ENCODE results near the gene MAP2K6.
"Not testable (repeated sequence)": the region's sequence is repeated elsewhere in the genome, so short reads cannot be mapped to it uniquely, and the experiment has no call there.

MAP2K6 gene

DNA sequence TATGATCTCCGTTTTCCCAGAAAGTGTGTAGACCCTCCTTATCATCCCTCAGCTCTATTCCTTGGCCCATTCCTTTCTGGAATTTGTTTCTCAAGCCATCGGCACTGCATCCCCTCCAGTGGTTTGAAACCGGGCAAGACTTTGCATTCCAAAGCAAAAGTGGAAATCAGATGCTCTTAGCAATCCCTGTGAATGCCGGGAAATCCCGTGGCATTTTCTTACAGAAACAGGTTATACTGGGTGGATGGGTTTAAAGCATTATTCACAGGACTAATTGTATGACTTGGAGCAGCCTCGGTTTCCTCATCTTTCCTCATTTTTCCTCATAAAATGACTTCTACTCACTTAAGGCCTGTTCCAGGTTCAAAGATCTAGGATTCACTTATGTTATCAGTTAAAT, 52.0 kb downstream of the MAP2K6 start:
- Histone ChIP-seq H3K4me3 (ENCODE audit: low read length) (no peak overlapping the region), H3K36me3 (ENCODE audit: control insufficient read depth, insufficient read depth, low read length) (no peaks in the 10 kb centered on the region), H3K9ac (ENCODE audit: low read length) (no peak overlapping the region), H3K27me3 (ENCODE audit: control insufficient read depth, insufficient read depth, low read length) (no peaks in the 10 kb centered on the region), H3K4me1 (ENCODE audit: control insufficient read depth, insufficient read depth, low read length) (peaks cover 24% of the 10 kb centered on the region), H3K9me3 (ENCODE audit: control insufficient read depth, low read length) (no peaks in the 10 kb centered on the region)

GRCh38 chr17:69466905-69467667, 52.6 kb downstream of the MAP2K6 start:
- Histone ChIP-seq H3K9ac (ENCODE audit: low read length) (no peak overlapping the region), H3K9me3 (ENCODE audit: control insufficient read depth, low read length) (no peaks in the 10 kb centered on the region), H3K27me3 (ENCODE audit: control insufficient read depth, insufficient read depth, low read length) (no peaks in the 10 kb centered on the region), H3K36me3 (ENCODE audit: control insufficient read depth, insufficient read depth, low read length) (no peaks in the 10 kb centered on the region), H3K4me3 (ENCODE audit: low read length) (no peak overlapping the region), H3K4me1 (ENCODE audit: control insufficient read depth, insufficient read depth, low read length) (peaks cover 24% of the 10 kb centered on the region)

GRCh38 chr17:69468207-69468606, 53.7 kb downstream of the MAP2K6 start:
- H3K9me3 ChIP-seq (ENCODE audit: control insufficient read depth, low read length): no peaks in the 10 kb centered on the region
- peaks cover 24% of the 10 kb centered on the region for H3K4me1 ChIP-seq (ENCODE audit: control insufficient read depth, insufficient read depth, low read length)
- no peak overlapping the region for H3K9ac ChIP-seq (ENCODE audit: low read length)
- H3K27me3 ChIP-seq (ENCODE audit: control insufficient read depth, insufficient read depth, low read length): no peaks in the 10 kb centered on the region
- no peaks in the 10 kb centered on the region for H3K36me3 ChIP-seq (ENCODE audit: control insufficient read depth, insufficient read depth, low read length)
- H3K4me3 ChIP-seq (ENCODE audit: low read length): no peak overlapping the region

GRCh38 chr17:69470702-69471101, 56.2 kb downstream of the MAP2K6 start:
- Histone ChIP-seq H3K27me3 (ENCODE audit: control insufficient read depth, insufficient read depth, low read length) (no peaks in the 10 kb centered on the region), H3K4me1 (ENCODE audit: control insufficient read depth, insufficient read depth, low read length) (peaks cover 30% of the 10 kb centered on the region), H3K36me3 (ENCODE audit: control insufficient read depth, insufficient read depth, low read length) (no peaks in the 10 kb centered on the region), H3K9me3 (ENCODE audit: control insufficient read depth, low read length) (no peaks in the 10 kb centered on the region), H3K9ac (ENCODE audit: low read length) (no peak overlapping the region), H3K4me3 (ENCODE audit: low read length) (no peak overlapping the region)

DNA sequence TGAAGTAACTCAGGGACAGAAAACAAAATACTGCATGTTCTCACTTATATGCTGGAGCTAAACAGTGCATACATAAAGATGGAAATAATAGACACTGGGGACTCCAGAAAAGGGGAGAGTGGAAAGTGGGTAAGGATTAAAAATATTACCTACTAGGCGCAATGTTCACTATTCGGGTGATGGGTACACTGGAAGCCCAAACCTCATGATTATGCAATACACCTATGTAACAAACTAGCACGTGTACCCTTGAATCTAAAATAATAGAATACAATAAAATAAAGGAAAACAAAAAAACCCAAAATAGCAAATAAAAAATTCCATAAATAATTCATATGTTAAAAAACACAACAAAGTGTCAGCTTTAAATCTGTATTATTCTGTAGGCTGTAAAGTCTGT, 56.9 kb downstream of the MAP2K6 start:
- Histone ChIP-seq H3K4me3 (ENCODE audit: low read length) (no peak overlapping the region), H3K9ac (ENCODE audit: low read length) (no peak overlapping the region), H3K9me3 (ENCODE audit: control insufficient read depth, low read length) (no peaks in the 10 kb centered on the region), H3K27me3 (ENCODE audit: control insufficient read depth, insufficient read depth, low read length) (no peaks in the 10 kb centered on the region), H3K4me1 (ENCODE audit: control insufficient read depth, insufficient read depth, low read length) (peaks cover 28% of the 10 kb centered on the region), H3K36me3 (ENCODE audit: control insufficient read depth, insufficient read depth, low read length) (no peaks in the 10 kb centered on the region)

DNA sequence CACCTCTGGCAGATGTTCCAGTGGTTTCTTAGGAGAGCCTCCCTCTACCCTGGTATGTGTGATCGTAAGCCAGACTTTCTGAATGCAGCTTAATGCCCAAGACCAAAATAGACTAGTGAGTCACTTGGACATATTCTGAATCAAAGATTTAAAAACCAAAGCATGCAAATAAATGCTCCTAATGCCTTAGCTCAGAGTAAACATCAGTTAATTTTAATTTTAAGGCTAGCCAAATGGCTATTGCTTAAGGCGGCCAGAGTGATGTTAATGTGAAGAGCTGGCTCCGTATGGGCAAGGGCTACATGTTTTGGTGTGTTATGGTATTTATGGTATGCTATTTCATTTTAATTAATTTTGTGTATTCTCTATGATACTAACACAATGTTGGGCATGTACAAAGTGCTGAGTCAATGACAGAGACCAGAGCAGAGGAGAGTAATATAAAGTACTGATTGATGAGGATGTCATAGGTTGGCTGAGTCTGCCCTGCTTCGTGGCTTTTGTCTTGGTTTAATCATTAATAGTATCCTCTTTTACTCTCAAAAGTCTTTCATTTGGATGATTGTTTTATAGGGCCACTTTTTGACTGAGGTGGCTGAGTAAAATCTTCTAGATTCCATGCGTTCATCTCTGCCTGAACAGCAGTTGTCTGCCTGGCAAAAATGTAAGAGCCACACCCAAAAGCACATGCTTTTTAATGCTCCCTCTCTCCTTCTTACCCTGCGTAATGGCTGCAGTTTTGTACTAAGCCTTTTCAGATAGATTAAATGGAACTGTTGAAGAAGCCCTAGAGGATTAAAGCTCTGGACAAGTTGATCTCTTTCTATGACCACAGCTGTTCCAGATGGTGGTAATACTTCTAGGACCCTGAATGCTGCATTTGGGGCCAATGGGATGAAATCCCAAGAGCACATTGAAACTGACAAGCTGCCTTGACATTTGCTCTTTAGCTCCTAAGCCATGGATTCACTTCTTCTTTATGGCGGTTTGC, 59.6 kb downstream of the MAP2K6 start:
- no peaks in the 10 kb centered on the region for H3K36me3 ChIP-seq (ENCODE audit: control insufficient read depth, insufficient read depth, low read length)
- no peaks in the 10 kb centered on the region for H3K9me3 ChIP-seq (ENCODE audit: control insufficient read depth, low read length)
- no peaks in the 10 kb centered on the region for H3K27me3 ChIP-seq (ENCODE audit: control insufficient read depth, insufficient read depth, low read length)
- H3K4me1 ChIP-seq (ENCODE audit: control insufficient read depth, insufficient read depth, low read length): peaks cover 31% of the 10 kb centered on the region
- H3K9ac ChIP-seq (ENCODE audit: low read length): no peak overlapping the region
- no peak overlapping the region for H3K4me3 ChIP-seq (ENCODE audit: low read length)

DNA sequence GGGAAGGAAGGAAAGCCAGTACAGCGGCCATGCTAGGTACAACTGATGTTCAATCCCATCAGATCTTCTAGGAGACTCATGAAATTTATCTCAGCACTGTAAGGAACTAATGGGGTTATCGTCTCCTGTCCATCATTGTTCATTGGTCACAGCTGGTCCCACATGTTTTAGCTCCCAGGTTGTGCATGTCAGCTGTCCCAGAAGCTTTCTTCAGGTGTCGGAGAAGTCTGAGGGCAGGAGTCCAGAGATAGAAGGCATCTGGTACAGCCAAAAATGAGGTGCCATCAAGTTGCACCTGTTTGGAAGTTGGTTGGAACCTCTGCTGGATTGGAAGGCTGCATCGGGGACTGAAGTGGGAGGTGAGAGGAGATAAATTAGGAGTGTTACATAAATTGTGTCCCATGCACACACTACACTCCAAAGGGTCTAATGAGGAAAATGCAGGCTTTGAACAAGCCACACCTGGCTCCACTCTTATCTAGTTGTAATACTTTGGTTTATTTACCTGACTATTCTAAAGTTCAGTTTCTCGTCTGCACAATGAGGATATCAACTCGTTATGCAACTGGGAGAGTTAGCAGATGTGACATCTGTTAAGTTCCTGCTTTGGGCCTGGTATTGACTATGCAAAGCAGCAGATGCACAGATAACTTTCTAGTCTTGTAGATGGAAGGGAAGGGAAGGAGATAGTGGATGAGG, 62.9 kb downstream of the MAP2K6 start:
- no peak overlapping the region for H3K4me3 ChIP-seq (ENCODE audit: low read length)
- peaks cover 21% of the 10 kb centered on the region for H3K4me1 ChIP-seq (ENCODE audit: control insufficient read depth, insufficient read depth, low read length)
- no peaks in the 10 kb centered on the region for H3K36me3 ChIP-seq (ENCODE audit: control insufficient read depth, insufficient read depth, low read length)
- no peaks in the 10 kb centered on the region for H3K27me3 ChIP-seq (ENCODE audit: control insufficient read depth, insufficient read depth, low read length)
- H3K9me3 ChIP-seq (ENCODE audit: control insufficient read depth, low read length): no peaks in the 10 kb centered on the region
- H3K9ac ChIP-seq (ENCODE audit: low read length): no peak overlapping the region

DNA sequence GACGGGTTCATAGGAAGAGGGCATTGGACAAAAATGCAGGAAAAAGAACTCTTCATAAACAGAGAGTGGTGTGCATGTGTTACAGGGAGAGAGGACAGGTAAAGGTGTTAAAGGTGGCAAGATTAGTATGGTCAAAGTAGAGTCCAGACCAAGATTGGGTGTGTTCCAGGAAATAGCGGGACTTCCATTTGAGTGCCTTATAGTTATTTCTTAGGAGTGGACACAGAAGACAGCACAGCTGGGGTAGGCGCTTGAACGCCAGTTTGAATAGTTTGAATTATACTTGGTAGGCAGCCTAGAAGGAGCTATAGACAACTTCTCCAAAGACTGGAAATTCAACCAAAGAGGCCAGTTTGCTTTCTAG, 63.4 kb downstream of the MAP2K6 start:
- H3K36me3 ChIP-seq (ENCODE audit: control insufficient read depth, insufficient read depth, low read length): no peaks in the 10 kb centered on the region
- peaks cover 21% of the 10 kb centered on the region for H3K4me1 ChIP-seq (ENCODE audit: control insufficient read depth, insufficient read depth, low read length)
- H3K9me3 ChIP-seq (ENCODE audit: control insufficient read depth, low read length): no peaks in the 10 kb centered on the region
- H3K27me3 ChIP-seq (ENCODE audit: control insufficient read depth, insufficient read depth, low read length): no peaks in the 10 kb centered on the region
- H3K4me3 ChIP-seq (ENCODE audit: low read length): no peak overlapping the region
- no peak overlapping the region for H3K9ac ChIP-seq (ENCODE audit: low read length)

GRCh38 chr17:69478916-69479315, 64.4 kb downstream of the MAP2K6 start:
- peaks cover 21% of the 10 kb centered on the region for H3K4me1 ChIP-seq (ENCODE audit: control insufficient read depth, insufficient read depth, low read length)
- H3K4me3 ChIP-seq (ENCODE audit: low read length): no peak overlapping the region
- no peaks in the 10 kb centered on the region for H3K36me3 ChIP-seq (ENCODE audit: control insufficient read depth, insufficient read depth, low read length)
- H3K9me3 ChIP-seq (ENCODE audit: control insufficient read depth, low read length): no peaks in the 10 kb centered on the region
- H3K27me3 ChIP-seq (ENCODE audit: control insufficient read depth, insufficient read depth, low read length): no peaks in the 10 kb centered on the region
- no peak overlapping the region for H3K9ac ChIP-seq (ENCODE audit: low read length)

DNA sequence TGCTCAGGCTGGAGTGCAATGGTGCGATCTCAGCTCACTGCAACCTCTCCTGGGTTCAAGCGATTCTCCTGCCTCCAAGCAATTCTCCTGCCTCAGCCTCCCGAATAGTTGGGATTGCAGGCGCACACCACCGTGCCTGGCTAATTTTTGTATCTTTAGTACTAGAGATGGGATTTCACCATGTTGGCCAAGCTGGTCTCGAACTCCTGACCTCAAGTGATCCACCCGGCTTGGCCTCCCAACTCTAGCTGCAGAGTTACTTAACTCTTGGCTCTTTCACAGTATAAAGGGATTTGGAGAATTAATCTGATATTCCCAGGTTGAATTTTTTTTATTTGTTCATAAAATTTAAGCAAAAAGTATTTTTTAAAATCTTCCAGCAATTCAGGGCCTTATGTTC, 65.3 kb downstream of the MAP2K6 start:
- H3K4me3 ChIP-seq (ENCODE audit: low read length); H3K27me3 ChIP-seq (ENCODE audit: control insufficient read depth, insufficient read depth, low read length); H3K9ac ChIP-seq (ENCODE audit: low read length); H3K36me3 ChIP-seq (ENCODE audit: control insufficient read depth, insufficient read depth, low read length); H3K9me3 ChIP-seq (ENCODE audit: control insufficient read depth, low read length): not testable (repeated sequence)
- H3K4me1 ChIP-seq (ENCODE audit: control insufficient read depth, insufficient read depth, low read length): peaks cover 15% of the 10 kb centered on the region

- Histone ChIP-seq H3K27me3 (ENCODE audit: control insufficient read depth, insufficient read depth, low read length) (no peaks in the 10 kb centered on the region), H3K9me3 (ENCODE audit: control insufficient read depth, low read length) (no peaks in the 10 kb centered on the region), H3K36me3 (ENCODE audit: control insufficient read depth, insufficient read depth, low read length) (no peaks in the 10 kb centered on the region), H3K9ac (ENCODE audit: low read length) (no peak overlapping the region), H3K4me3 (ENCODE audit: low read length) (no peak overlapping the region), H3K4me1 (ENCODE audit: control insufficient read depth, insufficient read depth, low read length) (peaks cover 17% of the 10 kb centered on the region)
Observed at GRCh38 chr17:69480245-69480644, 65.7 kb downstream of the MAP2K6 start.

GRCh38 chr17:69485251-69485661, 70.8 kb downstream of the MAP2K6 start:
- H3K9ac ChIP-seq (ENCODE audit: low read length): no peak overlapping the region
- H3K4me3 ChIP-seq (ENCODE audit: low read length): no peak overlapping the region
- H3K27me3 ChIP-seq (ENCODE audit: control insufficient read depth, insufficient read depth, low read length): no peaks in the 10 kb centered on the region
- no peaks in the 10 kb centered on the region for H3K9me3 ChIP-seq (ENCODE audit: control insufficient read depth, low read length)
- no peaks in the 10 kb centered on the region for H3K36me3 ChIP-seq (ENCODE audit: control insufficient read depth, insufficient read depth, low read length)
- peaks cover 6% of the 10 kb centered on the region for H3K4me1 ChIP-seq (ENCODE audit: control insufficient read depth, insufficient read depth, low read length)

All from mucosa of stomach (tissue), 1 donor.